Transverse colon (tissue), 4 donors: ENCODE data around the gene PDZD2. TPM values are rescaled to one million over a fixed set of nuclear protein-coding genes. Genes with fewer than 3 reads are reported as not detected.

Experiments
- DNase-seq: peaks from one replicate; pipeline ENCODE4 v3.0.0-alpha.2; 2019
- H3K27ac ChIP-seq, 4 donors: fragments of 200-600 bp; sonication (generic); 2 replicates each; pipeline ENCODE4 v1.5.1; 2016 to 2018; ENCODE audit warnings: inconsistent platforms in 4 of 4
- H3K27me3 ChIP-seq: fragments of 200-600 bp; sonication (generic); 2 replicates; pipeline ENCODE4 v1.5.1; 2017; ENCODE audit warnings: inconsistent platforms
- H3K36me3 ChIP-seq, 4 donors: fragments of 200-600 bp; sonication (generic); 2 replicates each; pipeline ENCODE4 v1.5.1; 2017 to 2019; ENCODE audit warnings: inconsistent platforms in 4 of 4
- H3K4me1 ChIP-seq, 4 donors: fragments of 200-600 bp; sonication (generic); 2 replicates each; pipeline ENCODE4 v1.5.1; 2017 to 2020; ENCODE audit warnings: inconsistent platforms in 4 of 4
- H3K4me3 ChIP-seq, 4 donors: fragments of 200-600 bp; sonication (generic); 1 replicate in 1 of 4; 2 replicates in 3 of 4; pipeline versions ENCODE4 v1.5.1 to v1.6.1; 2017 to 2019; ENCODE audit warnings: inconsistent platforms in 4 of 4
- H3K9me3 ChIP-seq, 2 donors: fragments of 200-600 bp; sonication (generic); 2 replicates each; pipeline ENCODE4 v1.5.1; 2017 to 2019; ENCODE audit warnings: inconsistent platforms in 2 of 2
- EP300 ChIP-seq: sonication (generic); formaldehyde crosslinking; IDR thresholded peaks from one replicate; pipeline ENCODE4 v1.6.1; 2017; ENCODE audit warnings: antibody characterized with exemption, low read depth
- POLR2A ChIP-seq: fragments of 450-650 bp; IDR thresholded peaks from one replicate; pipeline ENCODE4 v1.6.1; 2016; ENCODE audit warnings: antibody characterized with exemption, mild to moderate bottlenecking, moderate library complexity
- POLR2AphosphoS5 ChIP-seq, 3 donors: sonication (generic); formaldehyde crosslinking; IDR thresholded peaks; one replicate each; pipeline ENCODE4 v1.6.1; 2016; ENCODE audit warnings: antibody characterized with exemption in 3 of 3
- WGBS, 2 donors: methylation state at CpG; one replicate each; pipeline ENCODE4 v1.1.5; 2018; ENCODE audit warnings: low coverage in 1 of 2; 5-methylcytosine and 5-hydroxymethylcytosine counted together
- in situ Hi-C, 4 donors: fragments of 200-750 bp; cut with MboI; loops; one replicate each; pipeline versions ENCODE4 v1.15.0 to v1.15.1; 2017; ENCODE audit warnings: low sequenced_read_pairs in 3 of 4, low pct_ligation_motif_present in 1 of 4, low pct_unique_long_range_greater_than_20kb in 1 of 4
- intact Hi-C: fragments of 100-400 bp; cut with DNase I; formaldehyde crosslinking; loops from one replicate; pipeline ENCODE4 v1.15.1; 2023; ENCODE audit warnings: low total_unique reads
- total RNA-seq, 4 donors: library from RNA; depleted of rRNA; stranded (reverse); fragments of >200 nt; gene quantifications; one replicate each; pipeline ENCODE4 v1.1.0, GENCODE V29; 2016
- TF ChIP-seq, protein P1 (sequence below), 5 experiments: fragments of 200-600 bp in 3 of 5; fragments of 450-650 bp in 2 of 5; sonication (generic) in 3 of 5; IDR thresholded peaks; 1 replicate in 2 of 5; 2 replicates in 3 of 5; pipeline ENCODE4 v1.5.1; 2016 to 2017; ENCODE audit warnings: antibody characterized with exemption in 5 of 5, inconsistent platforms in 3 of 5, mild to moderate bottlenecking in 2 of 5, moderate library complexity in 1 of 5

Gene PDZD2
- total RNA-seq, 4 donors from 2014 or later, result 2.0 to 3.7 (median 2.8) TPM

DNA sequence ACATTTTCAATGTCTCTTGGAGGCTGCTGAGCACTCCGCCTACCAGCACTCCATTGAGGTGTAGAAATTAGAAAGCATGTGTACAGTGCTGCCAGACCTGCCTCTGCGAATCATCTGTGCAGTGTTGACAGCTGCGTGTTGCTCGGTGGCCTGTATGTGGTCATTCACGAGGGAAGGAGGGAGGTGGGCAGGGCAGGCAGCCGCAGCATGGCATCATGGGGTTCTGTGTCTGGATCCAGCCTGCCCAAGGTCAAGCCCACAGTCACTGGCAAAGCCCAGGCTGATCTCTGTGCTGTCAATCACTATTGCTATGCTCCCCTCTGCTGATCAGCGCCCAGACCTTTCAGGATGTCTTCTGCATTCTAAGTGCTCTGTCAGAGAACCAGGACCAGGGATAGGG is 8.0 kb upstream of the PDZD2 start:
- TF ChIP-seq EP300 (no peak), POLR2AphosphoS5 (IDR thresholded peaks at IDR 0.05) (no peak), POLR2A (no peak)
- TF ChIP-seq, protein P1, sequence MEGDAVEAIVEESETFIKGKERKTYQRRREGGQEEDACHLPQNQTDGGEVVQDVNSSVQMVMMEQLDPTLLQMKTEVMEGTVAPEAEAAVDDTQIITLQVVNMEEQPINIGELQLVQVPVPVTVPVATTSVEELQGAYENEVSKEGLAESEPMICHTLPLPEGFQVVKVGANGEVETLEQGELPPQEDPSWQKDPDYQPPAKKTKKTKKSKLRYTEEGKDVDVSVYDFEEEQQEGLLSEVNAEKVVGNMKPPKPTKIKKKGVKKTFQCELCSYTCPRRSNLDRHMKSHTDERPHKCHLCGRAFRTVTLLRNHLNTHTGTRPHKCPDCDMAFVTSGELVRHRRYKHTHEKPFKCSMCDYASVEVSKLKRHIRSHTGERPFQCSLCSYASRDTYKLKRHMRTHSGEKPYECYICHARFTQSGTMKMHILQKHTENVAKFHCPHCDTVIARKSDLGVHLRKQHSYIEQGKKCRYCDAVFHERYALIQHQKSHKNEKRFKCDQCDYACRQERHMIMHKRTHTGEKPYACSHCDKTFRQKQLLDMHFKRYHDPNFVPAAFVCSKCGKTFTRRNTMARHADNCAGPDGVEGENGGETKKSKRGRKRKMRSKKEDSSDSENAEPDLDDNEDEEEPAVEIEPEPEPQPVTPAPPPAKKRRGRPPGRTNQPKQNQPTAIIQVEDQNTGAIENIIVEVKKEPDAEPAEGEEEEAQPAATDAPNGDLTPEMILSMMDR (IDR thresholded peaks at IDR 0.05), result no peak
- Histone ChIP-seq H3K36me3 (no peaks in the 10 kb centered on the region), H3K4me1 (no peaks in the 10 kb centered on the region), H3K4me3 (no peak overlapping the region), H3K27me3 (peaks cover 5% of the 10 kb centered on the region), H3K9me3 (no peaks in the 10 kb centered on the region), H3K27ac (no peak overlapping the region)
- DNase-seq, result no peak
- 74% methylated on average over 7 of the region's 7 CpGs; no CpG with 5 or more reads in 1 of the 2 donors for WGBS, 2 donors
- intact Hi-C loops (no loop called here), in situ Hi-C loops (no loop called here)

DNA sequence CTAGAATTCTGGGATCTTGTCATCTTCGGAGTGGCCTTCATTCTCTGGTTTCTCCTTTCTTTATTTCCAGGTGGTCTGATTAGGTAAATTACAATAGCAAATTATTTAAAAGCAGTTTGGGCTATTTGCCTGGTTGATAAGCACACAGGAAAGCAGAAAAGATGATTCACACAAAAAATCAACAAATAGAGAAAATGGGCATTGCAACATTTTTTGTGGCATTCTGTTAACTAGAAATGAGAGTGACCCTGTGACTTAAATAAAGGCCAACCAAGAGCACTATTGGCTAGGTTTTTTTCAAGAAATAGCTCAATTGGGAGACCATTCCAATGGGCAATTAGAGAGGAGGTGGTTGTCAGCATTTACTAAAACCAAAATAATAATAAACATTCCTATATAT is 6.5 kb upstream of the PDZD2 start:
- WGBS, 2 donors, result 86 to 91% methylated on average over 1 of the region's 1 CpG
- Histone ChIP-seq H3K27me3 (peaks cover 7% of the 10 kb centered on the region), H3K9me3 (no peaks in the 10 kb centered on the region), H3K27ac (no peak overlapping the region), H3K36me3 (no peaks in the 10 kb centered on the region), H3K4me3 (no peak overlapping the region), H3K4me1 (no peaks in the 10 kb centered on the region)
- DNase-seq, result no peak
- intact Hi-C loops (no loop called here), in situ Hi-C loops (no loop called here)
- TF ChIP-seq POLR2A (no peak), POLR2AphosphoS5 (IDR thresholded peaks at IDR 0.05) (no peak), EP300 (no peak)
- TF ChIP-seq, protein P1 (IDR thresholded peaks at IDR 0.05), result no peak

DNA sequence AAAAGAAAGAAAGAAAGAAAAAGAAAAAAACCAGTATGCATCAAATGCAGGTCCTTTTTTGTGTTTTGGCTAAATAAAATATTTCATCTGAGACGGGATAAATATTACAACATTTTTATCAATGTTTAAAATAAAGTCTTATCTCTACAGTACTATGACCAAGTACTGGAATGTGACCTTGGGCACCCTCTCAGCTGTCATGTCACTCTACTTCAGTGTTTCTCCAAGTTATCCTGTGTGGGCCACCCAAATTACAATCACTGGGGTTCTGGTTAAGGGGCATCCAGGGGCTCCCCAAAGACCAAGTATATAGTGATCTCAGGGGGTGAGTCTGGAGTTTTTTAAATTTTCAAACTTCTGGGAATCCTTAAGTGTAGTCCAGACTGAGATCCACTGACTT is 3.5 kb upstream of the PDZD2 start:
- Histone ChIP-seq H3K4me1 (peaks cover 0 to 13% (median 10%) of the 10 kb centered on the region in 4 donors), H3K36me3 (no peaks in the 10 kb centered on the region), H3K27ac (no peak overlapping the region), H3K4me3 (no peak overlapping the region), H3K9me3 (no peaks in the 10 kb centered on the region), H3K27me3 (peaks cover 28% of the 10 kb centered on the region)
- in situ Hi-C loops (no loop called here), intact Hi-C loops (no loop called here)
- 60 to 72% methylated on average over 1 of the region's 1 CpG for WGBS, 2 donors
- no peak for DNase-seq
- no peak for TF ChIP-seq POLR2A
- TF ChIP-seq EP300, result no peak
- TF ChIP-seq POLR2AphosphoS5 (IDR thresholded peaks at IDR 0.05), result no peak
- TF ChIP-seq, protein P1 (IDR thresholded peaks at IDR 0.05), result no peak

DNA sequence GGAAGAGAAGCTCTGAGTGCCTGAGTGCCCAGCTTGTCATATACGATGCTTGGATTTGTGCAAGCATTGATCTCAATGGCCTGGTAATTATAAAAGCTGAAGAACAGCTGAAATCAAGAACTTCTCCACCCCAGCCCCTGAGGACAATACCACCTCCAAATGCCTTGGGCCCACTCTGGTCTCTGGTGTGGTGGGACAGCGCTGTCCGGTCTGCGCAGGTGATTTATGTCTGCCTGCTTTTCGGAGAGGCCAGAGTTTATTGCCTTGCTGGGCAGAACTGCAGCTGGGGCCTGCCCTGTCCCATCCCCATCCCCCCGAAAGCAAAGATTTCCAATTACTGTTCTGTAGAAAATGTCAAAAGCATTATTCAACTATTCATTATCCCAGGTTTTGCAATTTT is 1.1 kb upstream of the PDZD2 start:
- Histone ChIP-seq H3K36me3 (no peaks in the 10 kb centered on the region), H3K27ac (no peak overlapping the region), H3K4me1 (peaks cover 0 to 13% (median 10%) of the 10 kb centered on the region in 4 donors), H3K4me3 (no peak overlapping the region), H3K9me3 (no peaks in the 10 kb centered on the region), H3K27me3 (peaks cover 30% of the 10 kb centered on the region)
- DNase-seq, result no peak
- intact Hi-C loops, result no loop called here
- WGBS, 2 donors, result 86 to 88% methylated on average over 1 to 6 of the region's 6 CpGs
- in situ Hi-C loops, result no loop called here
- TF ChIP-seq EP300, result no peak
- no peak for TF ChIP-seq POLR2AphosphoS5 (IDR thresholded peaks at IDR 0.05)
- TF ChIP-seq POLR2A, result no peak
- TF ChIP-seq, protein P1 (IDR thresholded peaks at IDR 0.05), result no peak
